ENCODE data around the gene TWIST2. TPM values are rescaled to one million over a fixed set of nuclear protein-coding genes. Genes with fewer than 3 reads are reported as not detected.

TWIST2 gene
- total RNA-seq, 1 donor from 2014 or later, result not detected

GRCh38 chr2:238908960-238909951, 61.4 kb downstream of the TWIST2 start:
- intact Hi-C loops (cut with micrococcal nuclease), result no loop called here
- no peaks in the 10 kb centered on the region for H3K27me3 Mint-ChIP-seq
- no peaks in the 10 kb centered on the region for H3K36me3 Mint-ChIP-seq (ENCODE audit: low read depth)
- H3K4me1 Mint-ChIP-seq, result no peaks in the 10 kb centered on the region
- H3K27ac Mint-ChIP-seq, result no peak overlapping the region
- peaks cover 4% of the 10 kb centered on the region for H3K9me3 Mint-ChIP-seq
- H3K4me3 Mint-ChIP-seq, result no peak overlapping the region
- DNase-seq, result no peak

- H3K4me1 Mint-ChIP-seq, result no peaks in the 10 kb centered on the region
- intact Hi-C loops (cut with micrococcal nuclease), result no loop called here
Measured at GRCh38 chr2:238910751-238911351, 63.0 kb downstream of the TWIST2 start.

GRCh38 chr2:238911376-238912227, 63.7 kb downstream of the TWIST2 start:
- no peak overlapping the region for H3K4me3 Mint-ChIP-seq
- no peaks in the 10 kb centered on the region for H3K4me1 Mint-ChIP-seq
- H3K27me3 Mint-ChIP-seq, result peaks cover 3% of the 10 kb centered on the region
- DNase-seq, result no peak
- H3K36me3 Mint-ChIP-seq (ENCODE audit: low read depth), result no peaks in the 10 kb centered on the region
- intact Hi-C loops (cut with micrococcal nuclease), result no loop called here
- no peaks in the 10 kb centered on the region for H3K9me3 Mint-ChIP-seq
- no peak overlapping the region for H3K27ac Mint-ChIP-seq

More at GRCh38 chr2:238910751-238911351, 63.0 kb downstream of the TWIST2 start:
- H3K4me3 Mint-ChIP-seq, result no peak overlapping the region
- peaks cover 4% of the 10 kb centered on the region for H3K9me3 Mint-ChIP-seq
- no peaks in the 10 kb centered on the region for H3K27me3 Mint-ChIP-seq
- no peak for DNase-seq
- H3K36me3 Mint-ChIP-seq (ENCODE audit: low read depth), result no peaks in the 10 kb centered on the region
- H3K27ac Mint-ChIP-seq, result no peak overlapping the region

DNA sequence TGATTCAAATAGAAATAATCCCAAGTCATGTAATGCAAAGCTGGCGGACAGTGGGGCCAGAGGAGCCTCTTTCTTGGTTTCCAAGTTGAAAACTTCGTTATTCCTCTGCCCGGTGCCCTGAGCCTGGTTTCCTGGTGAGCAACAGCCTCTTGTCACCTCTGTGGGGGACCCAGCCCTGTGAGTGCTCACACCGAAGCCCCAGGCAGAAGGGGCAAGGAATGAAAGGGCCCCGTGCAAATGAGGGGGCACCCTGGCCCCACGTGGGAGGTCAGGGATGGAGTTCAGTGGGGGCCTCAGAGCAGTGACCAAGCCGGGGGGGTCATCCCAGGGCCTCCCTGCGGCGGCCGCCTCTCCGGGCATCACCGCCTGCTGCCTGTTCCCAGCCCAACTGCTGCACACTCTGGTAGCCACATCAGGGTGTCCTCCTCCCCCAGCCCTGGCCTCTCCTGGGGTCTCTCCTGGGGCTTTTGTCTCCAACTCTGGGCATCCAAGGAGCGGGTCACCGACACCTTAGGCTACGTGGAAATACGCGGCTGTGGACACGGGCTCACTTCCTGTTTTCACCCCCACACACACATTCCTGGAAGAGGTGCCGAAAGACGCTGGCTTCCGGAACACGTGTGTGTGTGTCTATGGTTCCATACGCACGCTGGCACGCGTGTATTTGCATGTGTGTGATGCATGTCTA, 64.5 kb downstream of the TWIST2 start:
- no peak for DNase-seq
- Mint-ChIP-seq H3K9me3 (no peaks in the 10 kb centered on the region), H3K27me3 (peaks cover 3% of the 10 kb centered on the region), H3K36me3 (ENCODE audit: low read depth) (no peaks in the 10 kb centered on the region), H3K4me1 (no peaks in the 10 kb centered on the region), H3K4me3 (no peak overlapping the region), H3K27ac (no peak overlapping the region)
- intact Hi-C loops (cut with micrococcal nuclease), result no loop called here

DNA sequence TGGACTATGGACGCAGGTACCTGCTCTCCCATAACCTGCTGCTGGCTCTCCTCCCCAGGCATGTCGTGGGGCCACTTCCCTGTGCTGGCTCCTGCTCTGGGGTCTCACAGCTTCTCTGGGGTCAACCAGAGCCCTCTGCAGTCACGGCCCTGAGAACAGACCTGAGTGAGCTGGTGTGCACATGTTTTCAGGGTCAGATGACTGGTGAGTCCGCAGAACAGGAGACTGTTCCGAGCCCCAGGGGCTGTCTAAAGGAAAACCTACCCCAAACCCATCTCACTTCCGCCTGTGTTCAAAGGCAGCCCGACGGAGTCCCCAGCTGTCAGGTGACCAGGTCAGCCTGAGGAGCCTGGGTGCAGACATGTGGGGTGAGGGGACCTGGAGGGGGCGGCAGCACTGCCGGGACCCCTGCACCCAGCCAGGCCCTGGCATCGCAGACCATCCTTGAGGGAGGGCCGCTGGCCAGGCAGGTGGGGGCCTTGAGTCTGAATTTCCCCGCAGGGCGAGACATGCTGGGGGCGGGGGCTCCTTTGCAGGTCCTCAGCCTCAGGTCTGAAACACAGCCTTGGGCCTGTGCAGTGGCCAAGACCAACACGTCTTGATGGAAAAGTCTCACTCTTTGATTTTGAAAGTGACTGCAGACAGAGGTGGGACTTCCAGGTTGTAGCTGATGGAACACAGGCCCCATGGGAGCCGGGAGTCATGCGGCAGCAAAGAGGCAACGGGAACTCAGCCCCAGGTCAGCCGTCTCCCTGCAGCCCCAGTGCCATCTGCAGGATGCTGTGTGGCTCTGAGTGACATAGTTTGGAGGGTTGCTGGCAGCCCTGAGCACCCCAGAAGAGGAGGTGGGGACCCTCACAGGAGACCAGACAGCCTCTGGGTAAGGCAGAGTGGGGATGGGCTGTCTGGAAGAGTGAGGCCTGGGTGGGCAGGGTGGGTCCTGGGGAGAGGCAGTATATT, 65.3 kb downstream of the TWIST2 start:
- Mint-ChIP-seq H3K9me3 (no peaks in the 10 kb centered on the region), H3K4me1 (no peaks in the 10 kb centered on the region), H3K36me3 (ENCODE audit: low read depth) (no peaks in the 10 kb centered on the region), H3K27ac (no peak overlapping the region), H3K27me3 (peaks cover 3% of the 10 kb centered on the region), H3K4me3 (no peak overlapping the region)
- DNase-seq, result no peak
- intact Hi-C loops (cut with micrococcal nuclease), result no loop called here

GRCh38 chr2:238913931-238914647, 66.2 kb downstream of the TWIST2 start:
- no peak for DNase-seq
- H3K4me3 Mint-ChIP-seq, result no peak overlapping the region
- no peak overlapping the region for H3K27ac Mint-ChIP-seq
- no peaks in the 10 kb centered on the region for H3K9me3 Mint-ChIP-seq
- peaks cover 3% of the 10 kb centered on the region for H3K27me3 Mint-ChIP-seq
- intact Hi-C loops (cut with micrococcal nuclease), result no loop called here
- no peaks in the 10 kb centered on the region for H3K36me3 Mint-ChIP-seq (ENCODE audit: low read depth)
- H3K4me1 Mint-ChIP-seq, result no peaks in the 10 kb centered on the region

- no peak overlapping the region for H3K4me3 Mint-ChIP-seq
- no peak for DNase-seq
- H3K36me3 Mint-ChIP-seq (ENCODE audit: low read depth), result no peaks in the 10 kb centered on the region
- no peaks in the 10 kb centered on the region for H3K4me1 Mint-ChIP-seq
- intact Hi-C loops (cut with micrococcal nuclease), result no loop called here
- H3K27ac Mint-ChIP-seq, result no peak overlapping the region
- peaks cover 3% of the 10 kb centered on the region for H3K27me3 Mint-ChIP-seq
- no peaks in the 10 kb centered on the region for H3K9me3 Mint-ChIP-seq
Measured at GRCh38 chr2:238914648-238915015, 66.7 kb downstream of the TWIST2 start.

GRCh38 chr2:238915196-238915595, 67.3 kb downstream of the TWIST2 start:
- Mint-ChIP-seq H3K4me1 (no peaks in the 10 kb centered on the region), H3K27ac (no peak overlapping the region), H3K27me3 (peaks cover 3% of the 10 kb centered on the region), H3K9me3 (no peaks in the 10 kb centered on the region), H3K4me3 (no peak overlapping the region), H3K36me3 (ENCODE audit: low read depth) (no peaks in the 10 kb centered on the region)
- intact Hi-C loops (cut with micrococcal nuclease), result no loop called here
- DNase-seq, result no peak

- H3K27me3 Mint-ChIP-seq, result peaks cover 3% of the 10 kb centered on the region
- no peaks in the 10 kb centered on the region for H3K36me3 Mint-ChIP-seq (ENCODE audit: low read depth)
- no peaks in the 10 kb centered on the region for H3K9me3 Mint-ChIP-seq
- no peaks in the 10 kb centered on the region for H3K4me1 Mint-ChIP-seq
- intact Hi-C loops (cut with micrococcal nuclease), result no loop called here
- H3K27ac Mint-ChIP-seq, result no peak overlapping the region
- H3K4me3 Mint-ChIP-seq, result no peak overlapping the region
- DNase-seq, result no peak
Measured at GRCh38 chr2:238915596-238915995, 67.7 kb downstream of the TWIST2 start.

- Mint-ChIP-seq H3K4me1 (no peaks in the 10 kb centered on the region), H3K9me3 (no peaks in the 10 kb centered on the region), H3K4me3 (no peak overlapping the region), H3K36me3 (ENCODE audit: low read depth) (no peaks in the 10 kb centered on the region), H3K27ac (no peak overlapping the region), H3K27me3 (peaks cover 3% of the 10 kb centered on the region)
- intact Hi-C loops (cut with micrococcal nuclease), result no loop called here
- DNase-seq, result no peak
Measured at GRCh38 chr2:238916176-238916874, 68.4 kb downstream of the TWIST2 start.

GRCh38 chr2:238916875-238917590, 69.1 kb downstream of the TWIST2 start:
- intact Hi-C loops (cut with micrococcal nuclease), result no loop called here
- Mint-ChIP-seq H3K4me1 (no peaks in the 10 kb centered on the region), H3K9me3 (no peaks in the 10 kb centered on the region), H3K4me3 (no peak overlapping the region), H3K36me3 (ENCODE audit: low read depth) (no peaks in the 10 kb centered on the region), H3K27ac (no peak overlapping the region), H3K27me3 (peaks cover 3% of the 10 kb centered on the region)
- no peak for DNase-seq

All from activated CD4-positive, alpha-beta T cell treated with anti-CD3 and anti-CD28 coated beads, Interleukin-2, amount 10 ng/mL, durations not matched to agents 24 days and 14 days (primary cell).